Measurements from ENCODE around the gene GAS2. TPM values are rescaled to one million over a fixed set of nuclear protein-coding genes. Genes with fewer than 3 reads are reported as not detected.

The GAS2 gene
- total RNA-seq, 2 donors from 2014 or later: 4.2 to 7.0 TPM

GRCh38 chr11:22851477-22851876 lies 185.1 kb downstream of the GAS2 start:
- H3K4me3 ChIP-seq: no peak overlapping the region
- H3K27ac ChIP-seq: no peak overlapping the region
- H3K27me3 ChIP-seq (replicated peaks; ENCODE audit: insufficient read depth): no peaks in the 10 kb centered on the region
- no peaks in the 10 kb centered on the region for H3K36me3 ChIP-seq
- H3K9me3 ChIP-seq: no peaks in the 10 kb centered on the region
- intact Hi-C loops (cut with DNase I): no loop called here
- H3K4me1 ChIP-seq (replicated peaks): no peaks in the 10 kb centered on the region
- no peak for DNase-seq (ENCODE audit: low spot score)
- TF ChIP-seq POLR2A (IDR thresholded peaks at IDR 0.05) (no peak), CTCF (IDR thresholded peaks at IDR 0.05) (no peak), POLR2AphosphoS5 (IDR thresholded peaks at IDR 0.05) (no peak)

GRCh38 chr11:22859756-22860155 lies 193.3 kb downstream of the GAS2 start:
- Histone ChIP-seq H3K27ac (no peak overlapping the region), H3K36me3 (no peaks in the 10 kb centered on the region), H3K27me3 (replicated peaks; ENCODE audit: insufficient read depth) (no peaks in the 10 kb centered on the region), H3K4me1 (replicated peaks) (no peaks in the 10 kb centered on the region), H3K9me3 (no peaks in the 10 kb centered on the region), H3K4me3 (no peak overlapping the region)
- intact Hi-C loops (cut with DNase I): no loop called here
- 93% methylated on average over 6 of the region's 6 CpGs for WGBS
- no peak for TF ChIP-seq POLR2A (IDR thresholded peaks at IDR 0.05)
- no peak for DNase-seq (ENCODE audit: low spot score)

- H3K9me3 ChIP-seq: no peaks in the 10 kb centered on the region
- intact Hi-C loops (cut with DNase I): no loop called here
- H3K27me3 ChIP-seq (replicated peaks; ENCODE audit: insufficient read depth): no peaks in the 10 kb centered on the region
- WGBS: 100% methylated on average over 4 of the region's 4 CpGs
- H3K4me3 ChIP-seq: no peak within 1 kb of the TSS
- no peaks in the 10 kb centered on the region for H3K4me1 ChIP-seq (replicated peaks)
- no peak within 1 kb of the TSS for H3K27ac ChIP-seq
- DNase-seq (ENCODE audit: low spot score): no peak
- TF ChIP-seq POLR2A (IDR thresholded peaks at IDR 0.05) (no peak), POLR2AphosphoS5 (IDR thresholded peaks at IDR 0.05) (no peak), CTCF (IDR thresholded peaks at IDR 0.05) (no peak)
- no peaks in the 10 kb centered on the region for H3K36me3 ChIP-seq
Measured at GRCh38 chr11:22860241-22860640, 193.8 kb downstream of the GAS2 start, which contains the start of gene CCDC179. Gene CCDC179 (minus strand): TSS chr11:22860474. CDS start chr11:22860421, 53 bp downstream.

Small RNA genes within 50 kb of the gene (small RNA-seq; reads per million reads assigned to genes)
- 0.19 to 0.30 reads per million in 2 donors for gene RNA5SP338

Other genes starting within 250 kb of the GAS2 start
- gene FANCF, start 40.8 kb upstream of the GAS2 start, total RNA-seq: 10 to 100 TPM; 13.1 to 26.0 TPM
- gene SVIP, start 163.2 kb downstream of the GAS2 start, total RNA-seq: 10 to 100 TPM; 13.6 to 23.5 TPM
- not detected for gene CCDC179, start 193.9 kb downstream of the GAS2 start, total RNA-seq

Data from prostate gland (tissue), 2 donors.